Upper lobe of left lung (tissue), 6 donors: ENCODE data around the gene UBE2J2. TPM values are rescaled to one million over a fixed set of nuclear protein-coding genes. Genes with fewer than 3 reads are reported as not detected.

Source experiments
- ATAC-seq, 2 donors: fragments of 200-7000 bp; cut with Tn5 transposase; one replicate each; pipeline ENCODE4 v1.9.1; 2022; ENCODE audit warnings: mild to moderate bottlenecking in 2 of 2, moderate library complexity in 2 of 2; ENCODE audit not compliant: low FRiP score in 2 of 2
- DNase-seq, 2 donors: peaks; one replicate each; pipeline ENCODE4 v3.0.0-alpha.2; 2019 to 2020
- H3K27ac ChIP-seq, 4 donors: fragments of 200-600 bp; sonication (generic); one replicate each; pipeline ENCODE4 v1.5.1; 2016 to 2019
- H3K27me3 ChIP-seq, 4 donors: fragments of 200-600 bp; sonication (generic); one replicate each; pipeline ENCODE4 v1.5.1; 2017 to 2019
- H3K36me3 ChIP-seq, 4 donors: fragments of 200-600 bp; sonication (generic); one replicate each; pipeline ENCODE4 v1.5.1; 2016 to 2019
- H3K4me1 ChIP-seq, 4 donors: fragments of 200-600 bp; sonication (generic); one replicate each; pipeline ENCODE4 v1.5.1; 2018 to 2019
- H3K4me3 ChIP-seq, 4 donors: fragments of 200-600 bp; sonication (generic); one replicate each; pipeline ENCODE4 v1.5.1; 2017 to 2019; ENCODE audit warnings: mild to moderate bottlenecking in 2 of 4, moderate library complexity in 1 of 4
- H3K9me3 ChIP-seq, 4 donors: fragments of 200-600 bp; sonication (generic); one replicate each; pipeline ENCODE4 v1.5.1; 2018 to 2019
- EP300 ChIP-seq, 4 donors: sonication (generic); formaldehyde crosslinking; IDR thresholded peaks; one replicate each; pipeline ENCODE4 v1.5.1; 2017; ENCODE audit warnings: antibody characterized with exemption in 4 of 4, control low read depth in 2 of 4
- POLR2A ChIP-seq, 4 donors: fragments of 450-650 bp; IDR thresholded peaks; one replicate each; pipeline ENCODE4 v1.5.1; 2016 to 2017; ENCODE audit warnings: antibody characterized with exemption in 4 of 4, mild to moderate bottlenecking in 2 of 4
- POLR2AphosphoS5 ChIP-seq, 2 donors: sonication (generic); formaldehyde crosslinking; IDR thresholded peaks; one replicate each; pipeline ENCODE4 v1.5.1; 2017; ENCODE audit warnings: antibody characterized with exemption in 2 of 2
- WGBS, 2 donors: methylation state at CpG; one replicate each; pipeline ENCODE4 v1.1.5; 2017 to 2018; 5-methylcytosine and 5-hydroxymethylcytosine counted together
- total RNA-seq, 6 donors: library from RNA; depleted of rRNA in 4 of 6; stranded (reverse); fragments of >200 nt in 4 of 6; gene quantifications; one replicate each; pipeline versions ENCODE4 v1.1.0 to v1.2.1, GENCODE V29; 2016 to 2021
- TF ChIP-seq, protein P1 (sequence below), 6 experiments: fragments of 450-650 bp in 4 of 6; fragments of 200-600 bp in 2 of 6; sonication (generic) in 2 of 6; IDR thresholded peaks; one replicate each; pipeline ENCODE4 v1.5.1; 2016 to 2019; ENCODE audit warnings: antibody characterized with exemption in 6 of 6
- donor health status: DM: no; HTN: no; CAD: no; lungs with moderate emphysema.
- donor health status: DM: no; HTN: yes; CAD: no; lungs with severe emphysema.

Gene UBE2J2
- total RNA-seq, 6 donors from 2014 or later, result 41.5 to 88.0 (median 50.5) TPM

DNA sequence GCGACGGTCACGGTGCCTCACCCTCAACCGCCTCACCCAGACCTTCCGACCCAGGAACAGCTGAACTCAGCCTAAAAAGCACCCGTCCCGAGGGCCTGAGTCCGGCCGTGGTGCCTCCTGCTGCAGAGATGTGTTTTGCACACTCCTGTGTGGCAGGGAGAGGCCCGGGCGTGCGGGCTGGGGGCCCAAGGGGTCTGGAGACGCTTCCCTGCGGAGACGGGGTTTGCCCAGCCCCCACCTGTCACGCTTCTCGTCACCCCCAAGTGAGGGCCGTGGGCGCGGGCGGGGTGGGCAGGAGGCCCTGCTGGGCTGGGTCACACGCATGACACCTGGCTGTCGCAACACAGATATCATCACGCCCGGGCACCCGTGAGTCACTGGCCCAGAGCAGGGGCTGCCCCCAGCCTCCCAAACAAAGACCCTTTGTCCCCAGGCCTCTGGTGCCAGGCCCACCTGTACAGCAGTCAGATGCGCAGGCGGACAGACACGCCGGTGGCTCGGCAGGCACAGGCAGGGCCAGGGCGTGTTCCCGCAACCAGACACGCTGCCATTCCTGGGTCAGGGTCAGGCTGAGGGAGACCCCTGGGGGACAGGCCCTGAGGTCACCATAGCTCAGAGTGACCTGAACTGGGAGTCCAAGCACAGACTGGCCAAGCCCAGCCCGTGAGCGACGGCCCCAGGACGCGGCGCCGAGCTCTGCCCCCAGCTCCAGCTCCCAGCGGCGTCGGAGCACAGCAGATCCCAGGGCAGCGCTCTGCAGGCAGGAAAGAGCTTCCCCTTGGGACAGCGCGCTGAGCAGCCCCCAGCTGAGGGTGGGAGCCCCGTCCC is 35.6 kb downstream of the UBE2J2 start:
- H3K27me3 ChIP-seq, result peaks cover 0 to 30% (median 11%) of the 10 kb centered on the region in 4 donors
- ATAC-seq (no peak), DNase-seq (peak in 1 of 2 donors; percentile 80)
- H3K9me3 ChIP-seq, result no peaks in the 10 kb centered on the region
- H3K27ac ChIP-seq, result no peak overlapping the region
- peaks cover 8 to 39% (median 15%) of the 10 kb centered on the region in 4 donors for H3K4me1 ChIP-seq
- H3K4me3 ChIP-seq, result no peak overlapping the region
- 60 to 62% methylated on average over 3 to 34 of the region's 48 CpGs for WGBS, 2 donors
- H3K36me3 ChIP-seq, result no peaks in the 10 kb centered on the region
- TF ChIP-seq POLR2AphosphoS5 (IDR thresholded peaks at IDR 0.05) (no peak), POLR2A (IDR thresholded peaks at IDR 0.05) (no peak), EP300 (IDR thresholded peaks at IDR 0.05) (no peak)
- TF ChIP-seq, protein P1, sequence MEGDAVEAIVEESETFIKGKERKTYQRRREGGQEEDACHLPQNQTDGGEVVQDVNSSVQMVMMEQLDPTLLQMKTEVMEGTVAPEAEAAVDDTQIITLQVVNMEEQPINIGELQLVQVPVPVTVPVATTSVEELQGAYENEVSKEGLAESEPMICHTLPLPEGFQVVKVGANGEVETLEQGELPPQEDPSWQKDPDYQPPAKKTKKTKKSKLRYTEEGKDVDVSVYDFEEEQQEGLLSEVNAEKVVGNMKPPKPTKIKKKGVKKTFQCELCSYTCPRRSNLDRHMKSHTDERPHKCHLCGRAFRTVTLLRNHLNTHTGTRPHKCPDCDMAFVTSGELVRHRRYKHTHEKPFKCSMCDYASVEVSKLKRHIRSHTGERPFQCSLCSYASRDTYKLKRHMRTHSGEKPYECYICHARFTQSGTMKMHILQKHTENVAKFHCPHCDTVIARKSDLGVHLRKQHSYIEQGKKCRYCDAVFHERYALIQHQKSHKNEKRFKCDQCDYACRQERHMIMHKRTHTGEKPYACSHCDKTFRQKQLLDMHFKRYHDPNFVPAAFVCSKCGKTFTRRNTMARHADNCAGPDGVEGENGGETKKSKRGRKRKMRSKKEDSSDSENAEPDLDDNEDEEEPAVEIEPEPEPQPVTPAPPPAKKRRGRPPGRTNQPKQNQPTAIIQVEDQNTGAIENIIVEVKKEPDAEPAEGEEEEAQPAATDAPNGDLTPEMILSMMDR (IDR thresholded peaks at IDR 0.05), result no peak

DNA sequence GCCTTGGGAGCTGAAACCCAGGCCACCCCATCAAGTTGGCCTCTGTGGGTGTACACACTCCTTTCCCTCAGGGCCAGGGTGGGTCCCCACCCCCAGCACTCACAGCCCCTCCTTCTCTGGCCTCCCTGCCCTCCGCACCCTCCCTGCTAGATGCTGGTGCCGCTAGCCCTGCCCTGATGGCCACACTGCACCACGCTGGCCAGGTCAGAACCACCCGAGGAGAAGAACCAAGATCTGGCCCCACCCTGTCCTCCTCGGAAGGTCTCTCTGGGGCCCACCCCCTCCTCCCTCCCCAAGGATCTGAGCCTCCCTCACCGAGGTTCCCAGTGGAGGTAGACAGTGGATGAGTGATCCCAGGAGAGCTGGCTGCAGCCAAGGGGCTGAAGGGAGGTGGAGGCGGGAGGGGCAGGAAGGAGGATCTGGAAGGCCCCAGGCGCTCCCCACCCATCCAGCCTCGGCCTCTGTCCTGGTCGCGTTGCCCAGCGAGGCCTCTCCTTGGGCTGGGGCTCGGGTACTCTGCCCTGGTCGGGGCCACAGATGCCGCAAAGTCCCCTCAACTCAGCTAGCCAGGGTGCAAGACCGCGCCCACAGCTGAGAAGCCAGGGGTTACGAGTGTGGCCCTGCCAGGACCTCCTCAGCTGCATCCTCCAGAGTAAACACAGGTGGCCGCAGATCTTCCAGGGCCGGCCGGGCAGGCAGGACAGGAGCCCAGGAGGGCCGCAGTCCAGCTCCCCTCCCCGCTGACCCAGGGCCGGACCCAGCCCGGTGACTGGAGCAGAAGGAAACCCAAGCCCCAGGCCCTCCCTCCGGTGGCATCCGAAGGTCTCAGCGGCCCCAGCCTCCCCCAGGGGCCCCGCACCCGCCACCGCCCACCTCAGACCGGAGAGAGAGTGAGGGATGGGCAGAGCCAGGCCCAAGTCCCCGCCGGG is 36.4 kb downstream of the UBE2J2 start:
- peaks cover 0 to 30% (median 11%) of the 10 kb centered on the region in 4 donors for H3K27me3 ChIP-seq
- WGBS, 2 donors, result 34 to 36% methylated on average over 11 to 33 of the region's 34 CpGs
- H3K27ac ChIP-seq, result no peak overlapping the region
- ATAC-seq (no peak), DNase-seq (peak in 1 of 2 donors; percentile 84)
- peaks cover 15 to 47% (median 21%) of the 10 kb centered on the region in 4 donors for H3K4me1 ChIP-seq
- TF ChIP-seq POLR2AphosphoS5 (IDR thresholded peaks at IDR 0.05) (no peak), EP300 (IDR thresholded peaks at IDR 0.05) (no peak), POLR2A (IDR thresholded peaks at IDR 0.05) (no peak)
- TF ChIP-seq, protein P1 (IDR thresholded peaks at IDR 0.05), result no peak
- peaks cover 0 to 3% (median 0%) of the 10 kb centered on the region in 4 donors for H3K9me3 ChIP-seq
- no peaks in the 10 kb centered on the region for H3K36me3 ChIP-seq
- no peak overlapping the region for H3K4me3 ChIP-seq

DNA sequence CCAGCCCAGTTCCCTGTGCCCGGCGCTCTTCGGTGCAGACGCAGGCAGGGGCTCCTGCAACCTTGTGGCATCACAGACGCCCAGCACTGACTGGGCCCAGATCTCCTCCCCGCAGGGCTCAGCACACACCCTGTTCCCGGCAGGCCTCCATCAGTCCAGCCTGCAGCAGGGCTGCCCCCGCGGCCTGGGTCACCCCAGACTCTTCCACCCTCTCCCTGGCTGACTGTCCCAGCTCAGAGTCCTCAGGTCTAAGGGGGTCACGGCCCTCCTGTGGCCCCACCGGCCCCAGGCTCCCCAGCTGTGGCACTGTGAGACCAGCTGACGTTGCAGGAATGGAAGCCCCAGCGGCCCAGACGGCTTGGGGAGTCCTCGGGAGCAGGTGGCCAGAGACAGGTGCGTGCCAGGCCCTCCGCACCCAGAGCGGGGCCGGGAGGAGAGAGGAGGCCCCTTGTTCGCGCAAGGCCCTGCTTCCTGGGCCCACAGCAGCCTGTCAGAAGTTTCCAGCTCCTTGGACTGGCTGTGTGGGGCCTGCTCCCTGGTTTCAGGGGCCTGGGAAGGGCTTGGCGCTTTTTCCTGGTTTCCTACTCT is 37.4 kb downstream of the UBE2J2 start:
- H3K27me3 ChIP-seq, result peaks cover 0 to 30% (median 11%) of the 10 kb centered on the region in 4 donors
- DNase-seq, result peak in 1 of 2 donors; percentile 74

More for the DNA sequence above, 37.4 kb downstream of the UBE2J2 start:
- TF ChIP-seq, protein P1 (IDR thresholded peaks at IDR 0.05), result no peak
- no peak for TF ChIP-seq POLR2A (IDR thresholded peaks at IDR 0.05)
- TF ChIP-seq POLR2AphosphoS5 (IDR thresholded peaks at IDR 0.05), result no peak
- TF ChIP-seq EP300 (IDR thresholded peaks at IDR 0.05), result no peak
- H3K27ac ChIP-seq, result no peak overlapping the region
- 89 to 93% methylated on average over 7 to 22 of the region's 22 CpGs for WGBS, 2 donors
- H3K9me3 ChIP-seq, result peaks cover 0 to 3% (median 0%) of the 10 kb centered on the region in 4 donors
- H3K4me3 ChIP-seq, result no peak overlapping the region
- no peak for ATAC-seq
- H3K4me1 ChIP-seq, result peaks cover 15 to 47% (median 21%) of the 10 kb centered on the region in 4 donors
- H3K36me3 ChIP-seq, result no peaks in the 10 kb centered on the region
